SKM-1 treated with dmso at 0.1 percent for 144 hours (cell line): ENCODE data around the gene SLC25A11.

Experiments
- DNase-seq: peaks from one replicate; lab custom pipeline; 2025; ENCODE audit not compliant: unreplicated experiment; lab: John Stamatoyannopoulos, UW

SLC25A11 gene

GRCh38 chr17:4896332-4897197 is 43.3 kb downstream of the SLC25A11 start:
- no peak for DNase-seq

DNA sequence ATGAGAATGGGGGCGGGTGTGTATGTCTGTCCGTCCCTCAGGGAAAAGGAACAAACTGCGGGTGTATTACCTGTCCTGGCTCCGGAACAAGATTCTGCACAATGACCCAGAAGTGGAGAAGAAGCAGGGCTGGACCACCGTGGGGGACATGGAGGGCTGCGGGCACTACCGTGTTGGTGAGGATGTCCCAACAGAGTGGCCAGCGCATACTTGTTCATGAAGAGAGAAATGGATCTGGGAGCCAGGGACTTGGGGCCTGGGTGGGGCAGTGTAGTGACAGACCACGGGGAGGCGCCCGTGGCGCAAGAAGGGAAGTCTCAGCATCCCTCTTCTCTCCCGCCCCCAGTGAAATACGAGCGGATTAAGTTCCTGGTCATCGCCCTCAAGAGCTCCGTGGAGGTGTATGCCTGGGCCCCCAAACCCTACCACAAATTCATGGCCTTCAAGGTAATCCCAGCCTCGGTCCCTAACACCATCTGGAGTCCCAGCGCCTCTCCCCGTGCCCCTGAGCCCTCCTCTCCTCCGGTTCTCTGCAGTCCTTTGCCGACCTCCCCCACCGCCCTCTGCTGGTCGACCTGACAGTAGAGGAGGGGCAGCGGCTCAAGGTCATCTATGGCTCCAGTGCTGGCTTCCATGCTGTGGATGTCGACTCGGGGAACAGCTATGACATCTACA is 44.1 kb downstream of the SLC25A11 start:
- no peak for DNase-seq

DNA sequence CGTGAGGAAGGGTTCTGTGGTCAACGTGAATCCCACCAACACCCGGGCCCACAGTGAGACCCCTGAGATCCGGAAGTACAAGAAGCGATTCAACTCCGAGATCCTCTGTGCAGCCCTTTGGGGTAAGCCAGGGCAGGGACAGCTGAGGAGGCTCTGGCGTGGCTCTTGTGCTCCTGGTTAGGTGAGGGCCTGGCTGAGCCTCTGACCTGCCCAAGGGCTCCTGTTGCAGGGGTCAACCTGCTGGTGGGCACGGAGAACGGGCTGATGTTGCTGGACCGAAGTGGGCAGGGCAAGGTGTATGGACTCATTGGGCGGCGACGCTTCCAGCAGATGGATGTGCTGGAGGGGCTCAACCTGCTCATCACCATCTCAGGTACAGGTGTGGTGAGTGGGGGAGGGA is 44.7 kb downstream of the SLC25A11 start:
- DNase-seq: no peak

DNA sequence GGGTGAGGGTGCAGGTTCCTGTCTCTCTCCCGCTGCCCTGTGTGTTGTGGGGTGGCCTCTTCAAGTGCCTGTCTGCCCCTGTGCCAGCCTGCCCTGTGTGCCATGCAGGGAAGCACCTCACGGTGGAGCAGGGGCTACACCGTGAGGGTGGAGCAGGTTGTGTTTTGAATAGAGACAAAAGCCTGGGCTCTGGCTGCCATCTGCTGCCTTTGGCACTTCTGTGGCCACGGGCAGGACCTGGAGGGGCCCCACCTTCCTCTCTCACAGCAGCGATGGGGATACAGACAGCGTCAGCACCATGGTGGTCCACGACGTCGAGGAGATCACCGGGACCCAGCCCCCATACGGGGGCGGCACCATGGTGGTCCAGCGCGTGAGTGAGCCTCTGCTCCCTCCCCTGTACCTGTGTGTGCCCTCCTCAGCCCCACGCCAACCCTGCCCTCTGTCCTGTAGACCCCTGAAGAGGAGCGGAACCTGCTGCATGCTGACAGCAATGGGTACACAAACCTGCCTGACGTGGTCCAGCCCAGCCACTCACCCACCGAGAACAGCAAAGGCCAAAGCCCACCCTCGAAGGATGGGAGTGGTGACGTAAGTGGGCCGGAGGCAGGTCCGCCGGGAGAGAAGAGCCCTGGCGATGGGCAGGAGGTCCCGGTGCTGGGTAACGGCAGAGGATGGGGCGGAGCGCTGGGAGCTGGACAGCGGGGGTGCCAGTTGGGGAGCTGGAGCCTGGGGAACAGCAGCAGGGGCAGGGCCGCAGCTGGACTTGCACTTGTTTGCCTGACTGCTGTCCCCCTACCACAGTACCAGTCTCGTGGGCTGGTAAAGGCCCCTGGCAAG is 45.9 kb downstream of the SLC25A11 start:
- no peak for DNase-seq

- no peak for DNase-seq
Observed at GRCh38 chr17:4893272-4893671, 46.6 kb downstream of the SLC25A11 start.

- DNase-seq: no peak
Observed at GRCh38 chr17:4892499-4893221, 47.2 kb downstream of the SLC25A11 start.

DNA sequence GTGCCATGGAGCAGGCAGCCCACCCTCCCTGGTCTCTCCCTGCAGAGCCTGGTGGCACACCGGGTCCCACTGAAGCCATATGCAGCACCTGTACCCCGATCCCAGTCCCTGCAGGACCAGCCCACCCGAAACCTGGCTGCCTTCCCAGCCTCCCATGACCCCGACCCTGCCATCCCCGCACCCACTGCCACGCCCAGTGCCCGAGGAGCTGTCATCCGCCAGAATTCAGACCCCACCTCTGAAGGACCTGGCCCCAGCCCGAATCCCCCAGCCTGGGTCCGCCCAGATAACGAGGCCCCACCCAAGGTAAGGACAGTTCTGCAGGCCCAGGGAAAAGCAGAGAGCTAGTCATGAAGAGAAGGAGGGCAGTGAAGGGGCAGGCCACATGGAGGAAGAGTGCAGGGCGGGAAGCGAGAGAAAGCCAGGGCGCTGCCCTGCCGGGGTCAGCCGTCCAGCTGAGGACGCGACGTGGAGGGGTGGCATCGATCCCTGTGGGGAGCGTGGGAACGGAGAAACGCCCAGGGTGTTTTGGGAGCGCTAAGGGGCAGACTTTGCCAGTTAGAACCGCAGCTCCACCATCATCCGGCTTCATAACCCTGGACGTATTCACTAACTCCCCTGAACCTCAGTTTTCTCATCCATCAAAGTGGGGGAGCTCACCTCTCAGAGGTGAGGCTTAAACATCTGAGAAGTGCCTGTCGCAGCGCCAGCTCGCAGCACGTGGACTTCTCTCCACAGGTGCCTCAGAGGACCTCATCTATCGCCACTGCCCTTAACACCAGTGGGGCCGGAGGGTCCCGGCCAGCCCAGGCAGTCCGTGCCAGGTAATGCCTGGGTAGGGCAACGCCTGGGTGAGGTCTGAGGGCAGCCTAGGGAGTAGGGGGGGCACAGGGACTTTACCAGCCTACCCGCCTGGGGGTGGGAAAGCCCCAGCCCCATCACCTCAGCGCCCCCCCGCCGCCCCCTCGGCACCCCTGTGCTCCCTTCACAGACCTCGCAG is 48.1 kb downstream of the SLC25A11 start:
- no peak for DNase-seq

DNA sequence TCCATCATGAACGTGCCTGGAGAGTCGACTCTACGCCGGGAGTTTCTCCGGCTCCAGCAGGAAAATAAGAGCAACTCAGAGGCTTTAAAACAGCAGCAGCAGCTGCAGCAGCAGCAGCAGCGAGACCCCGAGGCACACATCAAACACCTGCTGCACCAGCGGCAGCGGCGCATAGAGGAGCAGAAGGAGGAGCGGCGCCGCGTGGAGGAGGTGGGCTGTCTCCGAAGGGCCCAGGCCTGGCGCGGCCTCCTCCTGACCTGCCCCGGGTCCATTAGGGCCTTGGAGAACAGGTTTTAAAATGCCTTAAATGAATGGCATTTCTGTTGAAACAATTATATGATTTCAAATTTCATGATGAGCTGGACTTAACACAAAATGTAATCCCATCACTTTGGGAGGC is 52.3 kb downstream of the SLC25A11 start:
- DNase-seq: no peak
